ENCODE measurements around the gene SCN3A.

SCN3A gene

GRCh38 chr2:165173215-165173614, 30.6 kb downstream of the SCN3A start:
- Histone ChIP-seq H3K79me2 (ENCODE audit: low read length) (no peaks in the 10 kb centered on the region), H3K4me1 (ENCODE audit: low read length) (no peaks in the 10 kb centered on the region)
- DNase-seq, result no peak

GRCh38 chr2:165164201-165164600, 39.6 kb downstream of the SCN3A start:
- DNase-seq, result no peak
- no peak overlapping the region for H3K4me2 ChIP-seq (ENCODE audit: low read depth, low read length)
- no peak overlapping the region for H3K9ac ChIP-seq (ENCODE audit: low read length)
- H3K27me3 ChIP-seq (replicated peaks; ENCODE audit: insufficient read depth, low read length), result no peaks in the 10 kb centered on the region
- no peaks in the 10 kb centered on the region for H3K36me3 ChIP-seq (replicated peaks; ENCODE audit: insufficient read depth, low read length)
- no peaks in the 10 kb centered on the region for H3K9me3 ChIP-seq (replicated peaks; ENCODE audit: insufficient read depth, low read length)
- no peak overlapping the region for H2AFZ ChIP-seq (ENCODE audit: low read length)
- TF ChIP-seq EZH2 (optimal IDR thresholded peaks at IDR 0.05; ENCODE audit: low read depth, low read length), result no peak
- no peak for TF ChIP-seq EZH2phosphoT487 (IDR thresholded peaks at IDR 0.05; ENCODE audit: low read length)
- TF ChIP-seq CTCF (IDR thresholded peaks at IDR 0.05; ENCODE audit: low read length), result no peak
- H3K9me2 ChIP-seq (replicated peaks; ENCODE audit: insufficient read depth, low read length), result no peaks in the 10 kb centered on the region
- H4K20me1 ChIP-seq (ENCODE audit: insufficient read depth, low read length), result no peaks in the 10 kb centered on the region
- no peak overlapping the region for H3K4me3 ChIP-seq (ENCODE audit: low read length)
- H3F3A ChIP-seq (ENCODE audit: insufficient read depth, low read length), result no peaks in the 10 kb centered on the region
- no peak overlapping the region for H3K27ac ChIP-seq (ENCODE audit: low read length)
- H3K79me2 ChIP-seq (ENCODE audit: low read length), result no peaks in the 10 kb centered on the region
- no peaks in the 10 kb centered on the region for H3K4me1 ChIP-seq (ENCODE audit: low read length)

More at GRCh38 chr2:165173215-165173614, 30.6 kb downstream of the SCN3A start:
- H3K9me3 ChIP-seq (replicated peaks; ENCODE audit: insufficient read depth, low read length), result no peaks in the 10 kb centered on the region
- H3K27me3 ChIP-seq (replicated peaks; ENCODE audit: insufficient read depth, low read length), result no peaks in the 10 kb centered on the region
- H3K4me2 ChIP-seq (ENCODE audit: low read depth, low read length), result no peak overlapping the region
- no peak overlapping the region for H3K9ac ChIP-seq (ENCODE audit: low read length)
- H4K20me1 ChIP-seq (ENCODE audit: insufficient read depth, low read length), result no peaks in the 10 kb centered on the region
- no peaks in the 10 kb centered on the region for H3F3A ChIP-seq (ENCODE audit: insufficient read depth, low read length)
- no peak overlapping the region for H2AFZ ChIP-seq (ENCODE audit: low read length)
- no peaks in the 10 kb centered on the region for H3K36me3 ChIP-seq (replicated peaks; ENCODE audit: insufficient read depth, low read length)
- TF ChIP-seq CTCF (IDR thresholded peaks at IDR 0.05; ENCODE audit: low read length), result no peak
- no peak for TF ChIP-seq EZH2 (optimal IDR thresholded peaks at IDR 0.05; ENCODE audit: low read depth, low read length)
- no peak for TF ChIP-seq EZH2phosphoT487 (IDR thresholded peaks at IDR 0.05; ENCODE audit: low read length)
- no peaks in the 10 kb centered on the region for H3K9me2 ChIP-seq (replicated peaks; ENCODE audit: insufficient read depth, low read length)
- no peak overlapping the region for H3K27ac ChIP-seq (ENCODE audit: low read length)
- H3K4me3 ChIP-seq (ENCODE audit: low read length), result no peak overlapping the region

GRCh38 chr2:165163761-165164160, 40.1 kb downstream of the SCN3A start:
- TF ChIP-seq CTCF (IDR thresholded peaks at IDR 0.05; ENCODE audit: low read length) (no peak), EZH2phosphoT487 (IDR thresholded peaks at IDR 0.05; ENCODE audit: low read length) (no peak), EZH2 (optimal IDR thresholded peaks at IDR 0.05; ENCODE audit: low read depth, low read length) (no peak)
- Histone ChIP-seq H3F3A (ENCODE audit: insufficient read depth, low read length) (no peaks in the 10 kb centered on the region), H3K9me2 (replicated peaks; ENCODE audit: insufficient read depth, low read length) (no peaks in the 10 kb centered on the region)

More at GRCh38 chr2:165163761-165164160, 40.1 kb downstream of the SCN3A start:
- Histone ChIP-seq H3K4me2 (ENCODE audit: low read depth, low read length) (no peak overlapping the region), H3K9me3 (replicated peaks; ENCODE audit: insufficient read depth, low read length) (no peaks in the 10 kb centered on the region), H3K9ac (ENCODE audit: low read length) (no peak overlapping the region), H3K27ac (ENCODE audit: low read length) (no peak overlapping the region), H3K36me3 (replicated peaks; ENCODE audit: insufficient read depth, low read length) (no peaks in the 10 kb centered on the region), H3K79me2 (ENCODE audit: low read length) (no peaks in the 10 kb centered on the region), H2AFZ (ENCODE audit: low read length) (no peak overlapping the region), H4K20me1 (ENCODE audit: insufficient read depth, low read length) (no peaks in the 10 kb centered on the region), H3K27me3 (replicated peaks; ENCODE audit: insufficient read depth, low read length) (no peaks in the 10 kb centered on the region), H3K4me3 (ENCODE audit: low read length) (no peak overlapping the region), H3K4me1 (ENCODE audit: low read length) (no peaks in the 10 kb centered on the region)
- no peak for DNase-seq

All from MM.1S (cell line).